Measurements from ENCODE around the gene SMARCAD1.
"Not testable (repeated sequence)": the region's sequence is repeated elsewhere in the genome, so short reads cannot be mapped to it uniquely, and the experiment has no call there.

SMARCAD1 gene

GRCh38 chr4:94295473-94295872 is 87.8 kb downstream of the SMARCAD1 start:
- not testable (repeated sequence) for DNase-seq

- DNase-seq = no peak
Observed at GRCh38 chr4:94298725-94299252, 91.1 kb downstream of the SMARCAD1 start.

- no peak for DNase-seq
Observed at GRCh38 chr4:94302191-94302590, 94.5 kb downstream of the SMARCAD1 start.

- DNase-seq = no peak
Observed at GRCh38 chr4:94304365-94304971, 96.8 kb downstream of the SMARCAD1 start.

DNA sequence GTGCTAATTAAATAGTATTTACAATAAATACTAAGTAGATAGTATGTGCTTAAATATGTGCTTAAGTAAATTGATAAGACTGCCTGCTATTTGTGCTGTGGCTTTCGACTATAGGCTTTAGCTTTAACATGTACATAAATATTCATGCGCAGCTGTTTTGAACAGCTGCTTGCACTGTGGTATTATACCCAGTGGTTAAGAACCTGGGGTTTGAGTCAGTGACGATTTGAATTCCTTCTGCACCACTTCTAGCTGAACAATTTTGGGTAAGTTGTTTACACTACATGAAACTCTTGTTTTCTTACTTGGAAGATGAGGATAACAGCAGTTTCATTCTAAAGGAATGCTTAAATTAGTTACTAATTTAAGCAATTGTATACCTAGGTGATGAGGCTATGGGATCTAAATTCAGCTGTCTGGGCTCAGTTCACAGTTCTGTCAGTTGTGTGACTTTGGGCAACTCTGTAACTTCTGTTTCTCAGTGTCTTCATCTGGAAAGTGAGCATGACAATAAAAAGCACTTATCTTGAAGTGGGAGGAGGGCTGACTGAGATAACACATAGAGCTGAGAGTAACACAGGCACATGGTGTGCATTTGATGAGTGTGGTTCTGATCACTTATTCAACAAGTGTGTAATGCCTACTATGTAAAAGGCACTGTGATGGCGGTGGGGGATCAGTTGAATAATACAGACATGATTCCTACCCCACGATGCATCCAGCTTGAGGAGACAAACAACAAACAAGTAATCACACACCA is 98.0 kb downstream of the SMARCAD1 start:
- DNase-seq = no peak

GRCh38 chr4:94306713-94307112 is 99.0 kb downstream of the SMARCAD1 start:
- DNase-seq = no peak

DNA sequence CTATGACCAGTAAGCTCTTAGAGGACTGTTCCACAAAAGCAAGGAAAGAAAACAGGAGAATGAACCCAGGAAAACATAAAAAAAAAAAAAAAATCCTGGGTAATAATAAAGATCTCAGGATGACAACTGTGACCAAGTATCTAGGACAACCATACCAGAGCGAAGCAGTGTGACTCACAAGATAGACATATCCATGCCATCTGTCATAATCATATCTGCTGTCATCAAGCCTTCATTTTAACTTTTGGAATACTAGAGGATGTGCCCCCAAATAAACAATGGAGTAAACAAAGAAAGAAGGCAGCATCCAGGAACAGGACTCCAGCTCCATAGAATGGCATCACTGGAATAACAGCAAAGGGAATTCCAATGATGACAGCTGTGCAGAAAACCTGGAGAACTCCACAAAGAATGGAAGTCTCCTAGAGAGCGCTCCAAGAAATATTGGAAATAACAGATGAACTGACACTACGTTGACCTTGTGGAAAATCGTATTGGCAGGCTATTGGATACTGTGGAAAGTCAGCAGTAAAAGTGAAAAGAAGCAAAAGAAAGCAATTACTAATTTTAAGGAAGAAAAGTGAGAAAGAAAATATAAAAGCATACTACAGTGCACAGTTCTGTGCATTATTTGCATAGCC is 99.7 kb downstream of the SMARCAD1 start:
- DNase-seq = no peak

DNA sequence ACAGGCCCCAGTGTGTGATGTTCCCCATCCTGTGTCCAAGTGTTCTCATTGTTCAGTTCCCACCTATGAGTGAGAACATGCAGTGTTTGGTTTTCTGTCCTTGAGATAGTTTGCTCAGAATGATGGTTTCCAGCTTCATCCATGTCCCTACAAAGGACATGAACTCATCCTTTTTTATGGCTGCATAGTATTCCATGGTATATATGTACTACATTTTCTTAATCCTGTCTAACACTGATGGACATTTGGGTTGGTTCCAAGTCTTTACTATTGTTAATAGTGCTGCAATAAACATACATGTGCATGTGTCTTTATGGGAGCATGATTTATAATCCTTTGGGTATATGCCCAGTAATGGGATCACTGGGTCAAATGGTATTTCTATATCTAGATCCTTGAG is 112.3 kb downstream of the SMARCAD1 start:
- not testable (repeated sequence) for DNase-seq

DNA sequence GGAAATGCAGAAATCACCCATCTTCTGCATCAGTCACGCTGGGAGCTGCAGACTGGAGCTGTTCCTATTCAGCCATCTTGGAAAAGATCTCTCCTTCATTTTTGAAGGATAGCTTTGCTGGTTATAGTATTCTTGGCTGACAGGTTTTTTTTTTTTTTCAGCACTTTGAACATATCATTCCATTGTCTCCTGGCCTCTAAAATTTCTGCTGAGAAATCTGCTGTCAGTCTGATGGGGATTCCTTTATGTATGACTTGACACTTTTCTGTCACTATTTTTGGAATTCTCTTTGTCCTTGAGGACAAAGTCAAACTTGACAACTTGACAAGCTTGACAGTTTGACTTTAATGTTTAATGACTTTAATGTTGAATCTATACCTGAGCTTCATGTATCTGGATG is 118.2 kb downstream of the SMARCAD1 start:
- DNase-seq = no peak

- no peak for DNase-seq
Observed at GRCh38 chr4:94329933-94330332, 122.3 kb downstream of the SMARCAD1 start.

DNA sequence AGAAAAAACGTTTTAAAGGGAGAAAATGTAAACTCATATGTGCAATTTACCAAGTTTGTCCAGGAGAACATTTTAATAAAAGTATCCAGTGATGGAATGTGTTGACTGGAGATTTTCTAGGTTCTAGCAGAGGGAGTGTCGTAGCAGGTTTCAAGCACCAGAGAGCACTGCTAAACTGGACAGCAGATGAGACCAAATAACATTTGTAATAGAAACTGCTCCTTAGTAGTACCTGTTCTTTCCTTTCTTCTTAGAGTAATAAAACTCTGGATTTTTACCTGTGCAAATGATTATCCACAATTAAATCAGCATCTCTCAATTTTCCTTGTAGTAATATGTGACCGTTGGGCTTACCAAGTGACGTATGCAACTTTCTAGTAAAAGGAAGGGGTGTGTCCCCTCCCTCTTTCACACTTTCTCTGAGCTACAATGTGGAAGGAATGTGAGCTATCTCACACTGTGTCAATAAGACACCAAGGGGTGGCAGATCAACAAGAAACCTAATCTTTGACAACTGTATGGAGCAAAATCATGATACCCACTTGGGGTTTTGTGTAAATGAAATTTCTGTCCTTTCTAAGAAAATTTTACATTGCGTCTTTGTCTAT is 125.4 kb downstream of the SMARCAD1 start:
- DNase-seq = no peak

GRCh38 chr4:94333866-94334265 is 126.2 kb downstream of the SMARCAD1 start:
- no peak for DNase-seq

DNA sequence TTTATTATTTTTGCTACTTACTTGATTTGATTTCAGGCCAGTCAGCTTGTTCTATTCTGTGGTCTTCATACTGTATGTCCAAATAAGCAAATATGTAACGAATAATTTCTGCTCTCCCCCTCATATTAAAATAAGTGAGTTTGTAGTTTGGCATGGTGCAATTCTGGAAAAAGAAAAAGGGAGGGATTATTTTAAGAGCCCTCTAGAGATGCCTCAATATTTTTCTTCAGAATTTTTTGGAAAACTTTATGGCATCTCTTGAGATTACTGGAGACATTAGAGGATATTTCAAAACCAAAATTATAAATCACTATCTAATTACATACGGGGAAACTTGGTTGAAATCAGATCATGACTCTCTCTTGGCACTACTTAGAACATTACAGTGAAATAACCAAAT is 126.8 kb downstream of the SMARCAD1 start:
- DNase-seq = no peak

GRCh38 chr4:94334962-94335361 is 127.3 kb downstream of the SMARCAD1 start:
- no peak for DNase-seq

- no peak for DNase-seq
Observed at GRCh38 chr4:94336303-94336702, 128.6 kb downstream of the SMARCAD1 start.

DNA sequence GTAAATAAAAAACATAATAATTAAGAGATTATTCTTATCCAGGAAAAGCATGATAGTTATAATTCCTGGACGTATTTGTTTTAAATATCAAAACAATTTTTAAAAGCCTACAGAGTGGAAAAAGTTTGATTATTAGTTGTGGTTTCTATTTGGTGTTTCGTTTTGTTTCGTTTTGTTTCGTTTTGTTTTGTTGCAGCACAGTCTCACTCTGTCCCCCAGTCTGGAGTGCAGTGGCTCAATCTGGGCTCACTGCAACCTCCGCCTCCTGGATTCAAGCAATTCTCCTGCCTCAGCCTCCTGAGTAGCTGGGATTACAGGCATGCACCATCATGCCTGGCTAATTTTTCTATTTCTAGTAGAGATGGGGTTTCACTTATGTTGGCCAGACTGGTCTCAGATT is 129.1 kb downstream of the SMARCAD1 start:
- DNase-seq = not testable (repeated sequence)

- DNase-seq = no peak
Observed at GRCh38 chr4:94338681-94339351, 131.2 kb downstream of the SMARCAD1 start.

DNA sequence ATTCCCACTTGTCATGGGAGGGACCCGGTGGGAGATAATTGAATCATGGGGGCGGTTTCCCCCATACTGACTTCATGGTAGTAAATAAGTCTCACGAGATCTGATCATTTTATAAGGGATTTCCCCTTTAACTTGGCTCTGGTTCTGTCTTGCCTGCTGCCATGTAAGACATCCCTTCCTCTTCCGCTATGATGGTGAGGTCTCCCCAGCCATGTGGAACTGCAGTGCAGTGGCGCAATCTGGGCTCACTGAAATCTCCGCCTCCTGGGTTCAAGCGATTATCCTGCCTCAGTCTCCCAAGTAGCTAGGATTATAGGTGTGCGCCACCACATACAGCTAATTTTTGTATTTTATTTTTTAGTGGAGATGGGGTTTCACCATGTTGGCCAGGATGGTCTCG is 132.1 kb downstream of the SMARCAD1 start:
- no peak for DNase-seq
